Liver (tissue), 3 donors: Measurements from ENCODE around the gene LIMCH1.
"Not testable (repeated sequence)": the region's sequence is repeated elsewhere in the genome, so short reads cannot be mapped to it uniquely, and the experiment has no call there.

ENCODE experiments used
- ATF3 ChIP-seq: IDR thresholded peaks from 2 replicates; pipeline ENCODE4 v1.6.1; 2016; ENCODE audit warnings: antibody characterized with exemption
- CTCF ChIP-seq: fragments of 150-350 bp; IDR thresholded peaks from 2 replicates; pipeline ENCODE4 v1.5.1; 2017; ENCODE audit warnings: improper control_type of control experiment, low read depth, low read length; ENCODE audit not compliant: missing input control
- EGR1 ChIP-seq, 2 donors: IDR thresholded peaks; 2 replicates each; pipeline ENCODE4 v1.6.1; 2016 to 2018; ENCODE audit warnings: antibody characterized with exemption in 2 of 2, low read depth in 2 of 2
- FOXA1 ChIP-seq: IDR thresholded peaks from 2 replicates; pipeline ENCODE4 v1.6.1; 2016; ENCODE audit warnings: antibody characterized with exemption
- HNF4A ChIP-seq, 2 donors: conservative IDR thresholded peaks; 2 replicates each; pipeline ENCODE4 v1.6.1; 2016; ENCODE audit warnings: antibody characterized with exemption in 2 of 2, mild to moderate bottlenecking in 2 of 2
- MAX ChIP-seq: IDR thresholded peaks from 2 replicates; pipeline ENCODE4 v1.6.1; 2016; ENCODE audit warnings: antibody characterized with exemption
- NR2F2 ChIP-seq: IDR thresholded peaks from 2 replicates; pipeline ENCODE4 v1.6.1; 2016; ENCODE audit warnings: antibody characterized with exemption
- SP1 ChIP-seq: IDR thresholded peaks from 2 replicates; pipeline ENCODE4 v1.6.1; 2018; ENCODE audit warnings: antibody characterized with exemption, mild to moderate bottlenecking
- TAF1 ChIP-seq: conservative IDR thresholded peaks from 2 replicates; pipeline ENCODE4 v1.6.1; 2016; ENCODE audit warnings: antibody characterized with exemption, mild to moderate bottlenecking
- YY1 ChIP-seq: IDR thresholded peaks from 2 replicates; pipeline ENCODE4 v1.6.1; 2016; ENCODE audit warnings: antibody characterized with exemption, mild to moderate bottlenecking
- ZBTB33 ChIP-seq: IDR thresholded peaks from 2 replicates; pipeline ENCODE4 v1.6.1; 2016; ENCODE audit warnings: antibody characterized with exemption
- donor health status: healthy.
- donor health status: healthy.

- TF ChIP-seq FOXA1; ZBTB33; CTCF; SP1; HNF4A (conservative IDR thresholded peaks at IDR 0.05); YY1; EGR1 (IDR thresholded peaks at IDR 0.05; ENCODE audit: low read depth in 2 of 2); ATF3; TAF1; MAX; NR2F2: not testable (repeated sequence)
Observed at GRCh38 chr4:41711654-41712053, 173.7 kb downstream of the LIMCH1 start.
